Activated T-helper 2 cell treated with anti-CD3 and anti-CD28 coated beads, Interferon-gamma antibody, Interleukin-2, Interleukin-4, amounts not matched to agents 10 μg/mL and 5 μg/mL and 100 μg/mL, durations not matched to agents 14 hours and 24 hours and 36 hours (primary cell): ENCODE data around the gene PTPRE. TPM values are rescaled to one million over a fixed set of nuclear protein-coding genes. Genes with fewer than 3 reads are reported as not detected.
A peak's percentile ranks its signal among the peaks of the same experiment; 100 is the strongest.

Source experiments
- DNase-seq: peaks from one replicate; pipeline ENCODE4 v3.0.0; 2021; ENCODE audit warnings: low spot score
- H3K27ac Mint-ChIP-seq: one replicate; pipeline ENCODE4 v1.8.0; 2021; ENCODE audit warnings: mixed read lengths
- H3K27me3 Mint-ChIP-seq: one replicate; pipeline ENCODE4 v1.8.0; 2021; ENCODE audit warnings: low read depth, mixed read lengths
- H3K36me3 Mint-ChIP-seq: one replicate; pipeline ENCODE4 v1.8.0; 2021; ENCODE audit warnings: low read depth, mixed read lengths
- H3K4me1 Mint-ChIP-seq: one replicate; pipeline ENCODE4 v1.8.0; 2021; ENCODE audit warnings: low read depth, mixed read lengths
- H3K4me3 Mint-ChIP-seq: one replicate; pipeline ENCODE4 v1.8.0; 2021; ENCODE audit warnings: low read depth, mild to moderate bottlenecking, moderate library complexity, mixed read lengths
- H3K9me3 Mint-ChIP-seq: one replicate; pipeline ENCODE4 v1.8.0; 2021; ENCODE audit warnings: mixed read lengths
- intact Hi-C: fragments of 100-400 bp; cut with micrococcal nuclease; formaldehyde crosslinking; loops from one replicate; pipeline ENCODE4 v1.15.1; 2023
- total RNA-seq: library from RNA; stranded (reverse); gene quantifications from 2 replicates; pipeline ENCODE4 v1.2.3, GENCODE V29; 2022

Gene PTPRE
- total RNA-seq, 1 donor from 2014 or later: 16.8 TPM

DNA sequence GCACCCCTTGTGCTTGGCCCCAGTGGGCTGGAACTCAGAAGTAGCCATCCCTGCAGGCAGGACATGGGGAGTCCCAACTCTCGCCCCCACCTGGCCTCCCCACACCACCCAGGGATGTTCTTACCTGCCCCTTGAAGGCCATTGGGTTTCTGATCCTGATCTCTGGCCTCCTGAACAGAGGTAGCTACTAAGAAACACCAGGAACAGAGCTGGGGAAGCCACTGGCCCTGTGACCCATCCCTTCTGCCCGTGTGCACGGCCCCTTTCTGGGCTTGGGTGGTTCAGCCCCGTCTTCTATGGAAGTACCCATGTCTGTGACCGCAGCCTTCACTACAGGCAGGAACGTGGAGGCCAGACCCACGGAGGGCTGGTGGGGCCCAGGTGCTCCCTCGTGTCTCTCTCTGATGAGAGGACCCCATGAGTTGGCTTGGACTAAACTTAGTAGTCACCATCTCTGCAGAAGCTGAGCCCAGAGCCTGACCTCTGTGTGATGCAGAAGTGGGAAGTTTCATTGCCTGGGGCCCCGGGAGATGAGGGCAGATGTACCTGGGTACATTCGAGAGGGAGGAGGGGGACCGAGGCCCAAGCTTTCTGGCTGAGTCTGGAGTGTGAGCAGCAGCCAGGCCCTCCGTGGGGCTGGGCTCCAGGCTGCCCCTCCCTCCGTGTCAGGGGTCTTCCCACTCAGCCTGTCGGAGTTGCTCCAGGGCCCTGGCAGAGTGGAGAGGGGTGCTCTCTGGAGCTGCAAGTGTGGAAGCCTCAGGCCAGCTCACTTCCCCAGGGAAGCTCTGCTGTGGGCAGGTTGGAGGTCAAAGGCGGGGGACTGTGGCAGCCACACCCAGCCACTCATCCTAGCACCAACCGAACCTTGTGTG, 138.3 kb downstream of the PTPRE start:
- no peaks in the 10 kb centered on the region for H3K9me3 Mint-ChIP-seq
- H3K4me1 Mint-ChIP-seq: peaks cover 36% of the 10 kb centered on the region
- H3K27me3 Mint-ChIP-seq: no peaks in the 10 kb centered on the region
- no peak for DNase-seq
- intact Hi-C loops: loop anchor here (5.0 kb wide), 1 partner anchor 82 kb away; the partner anchor contains the start of gene MKI67
- H3K4me3 Mint-ChIP-seq: no peak overlapping the region
- H3K27ac Mint-ChIP-seq: no peak overlapping the region
- peaks cover 14% of the 10 kb centered on the region for H3K36me3 Mint-ChIP-seq

DNA sequence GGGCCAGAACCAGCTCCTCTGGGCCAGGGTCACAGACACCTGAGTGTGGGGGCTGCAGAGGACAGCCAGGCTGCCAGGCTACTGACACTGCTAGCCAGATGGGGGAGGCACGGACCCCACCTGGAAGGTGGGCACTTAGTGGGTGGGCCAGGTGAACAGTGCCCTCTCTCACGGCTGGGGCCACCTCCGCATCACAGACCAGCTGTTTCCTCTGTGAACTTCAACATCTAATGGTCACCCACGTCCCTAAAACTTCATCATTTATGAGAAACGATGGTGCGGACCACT, 138.9 kb downstream of the PTPRE start:
- peak overlapping the region; percentile 42 for H3K27ac Mint-ChIP-seq
- no peaks in the 10 kb centered on the region for H3K27me3 Mint-ChIP-seq
- H3K36me3 Mint-ChIP-seq: peaks cover 20% of the 10 kb centered on the region
- peaks cover 41% of the 10 kb centered on the region for H3K4me1 Mint-ChIP-seq
- intact Hi-C loops: loop anchor here (2.0 to 5.0 kb wide), 2 partner anchors 55 to 82 kb away; partner anchors contain the start of gene MKI67
- no peak for DNase-seq
- H3K9me3 Mint-ChIP-seq: no peaks in the 10 kb centered on the region
- H3K4me3 Mint-ChIP-seq: no peak overlapping the region

DNA sequence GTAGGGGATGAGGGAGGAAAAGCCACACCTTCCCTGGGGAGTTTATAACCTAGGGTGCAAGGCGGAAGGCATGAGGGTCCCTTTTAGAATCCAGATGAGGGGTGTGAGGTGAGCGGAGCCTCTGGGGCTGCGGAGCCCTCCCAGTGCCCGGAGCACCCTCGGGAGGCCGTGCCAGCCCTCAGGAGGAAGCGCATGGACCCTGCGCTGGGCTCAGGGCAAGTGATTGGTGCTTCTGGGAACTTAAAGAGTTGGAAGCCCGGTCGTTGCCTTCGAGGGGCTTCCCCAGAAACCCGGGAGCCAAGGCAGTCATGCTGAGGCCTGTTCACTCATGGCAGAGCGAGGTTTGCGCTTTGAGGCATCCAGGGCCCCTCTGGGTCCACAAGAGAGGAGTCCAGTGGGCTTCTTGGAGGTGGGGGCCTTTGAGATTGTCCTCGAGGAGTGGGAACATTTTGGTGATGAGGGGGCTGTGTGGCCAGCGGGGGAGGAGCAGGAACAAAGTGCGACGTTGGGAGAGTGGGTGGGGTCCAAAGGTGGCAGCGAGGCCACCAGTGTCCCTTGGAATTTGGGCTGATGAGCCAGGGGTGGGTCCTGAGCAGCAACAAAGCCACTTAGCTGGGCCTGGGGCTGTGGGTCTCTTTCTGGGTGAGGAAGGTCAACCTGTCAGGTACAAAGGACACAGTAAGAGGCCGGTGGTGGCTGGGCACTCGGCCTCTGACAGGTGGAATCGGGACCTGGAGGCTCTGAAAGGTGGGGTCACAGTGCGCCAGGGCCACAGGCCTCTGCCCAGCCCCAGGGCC, 139.5 kb downstream of the PTPRE start:
- intact Hi-C loops: loop anchor here (2.0 to 5.0 kb wide), 2 partner anchors 56 to 81 kb away; partner anchors contain the start of gene MKI67
- peaks cover 41% of the 10 kb centered on the region for H3K4me1 Mint-ChIP-seq
- H3K27me3 Mint-ChIP-seq: no peaks in the 10 kb centered on the region
- H3K4me3 Mint-ChIP-seq: peak overlapping the region; percentile 54
- H3K27ac Mint-ChIP-seq: peak overlapping the region; percentile 80
- no peaks in the 10 kb centered on the region for H3K9me3 Mint-ChIP-seq
- H3K36me3 Mint-ChIP-seq: peaks cover 23% of the 10 kb centered on the region
- no peak for DNase-seq

DNA sequence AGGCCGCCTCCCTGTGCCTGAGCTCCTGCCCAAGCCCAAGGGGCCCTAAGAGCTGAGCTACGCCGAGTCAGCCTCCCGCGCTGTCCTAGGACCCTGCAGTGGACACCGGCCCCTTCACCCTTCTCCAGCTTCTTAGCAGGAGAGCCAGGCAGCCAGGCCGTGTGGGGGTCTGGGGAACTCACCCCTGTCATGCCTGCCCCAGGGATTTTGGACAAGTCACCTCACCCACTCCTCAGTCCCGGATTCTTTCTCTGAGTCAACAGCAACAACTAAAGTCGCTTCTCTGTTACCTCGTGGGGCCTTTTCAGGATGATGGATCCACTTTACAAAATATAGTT, 140.0 kb downstream of the PTPRE start:
- H3K9me3 Mint-ChIP-seq: no peaks in the 10 kb centered on the region
- no peak for DNase-seq
- no peaks in the 10 kb centered on the region for H3K27me3 Mint-ChIP-seq
- intact Hi-C loops: loop anchor here (2.0 to 5.0 kb wide), 2 partner anchors 56 to 80 kb away; partner anchors contain the start of gene MKI67
- peaks cover 28% of the 10 kb centered on the region for H3K36me3 Mint-ChIP-seq
- H3K4me1 Mint-ChIP-seq: peaks cover 43% of the 10 kb centered on the region
- H3K4me3 Mint-ChIP-seq: peak overlapping the region; percentile 82
- H3K27ac Mint-ChIP-seq: peak overlapping the region; percentile 88

DNA sequence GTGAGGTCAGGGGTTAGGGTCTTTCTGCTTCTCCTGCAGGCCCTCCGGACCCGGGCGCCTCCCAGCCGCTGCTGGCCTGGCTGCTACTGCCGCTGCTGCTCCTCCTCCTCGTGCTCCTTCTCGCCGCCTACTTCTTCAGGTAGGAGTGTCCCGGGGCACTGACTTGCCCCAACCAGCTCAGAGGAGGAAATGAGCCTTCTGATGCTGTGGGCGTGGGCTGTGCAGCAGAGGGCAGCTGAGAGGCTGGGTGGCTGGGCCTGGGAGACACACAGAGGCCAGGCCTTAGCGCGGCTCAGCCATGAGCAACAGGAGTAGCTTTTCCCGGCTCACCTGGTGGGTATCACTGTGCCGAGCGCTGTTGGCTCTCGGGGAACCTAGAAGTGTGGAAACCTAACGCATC, 140.4 kb downstream of the PTPRE start:
- H3K27me3 Mint-ChIP-seq: no peaks in the 10 kb centered on the region
- peaks cover 32% of the 10 kb centered on the region for H3K36me3 Mint-ChIP-seq
- intact Hi-C loops: loop anchor here (2.0 to 5.0 kb wide), 2 partner anchors 57 to 80 kb away; partner anchors contain the start of gene MKI67
- H3K9me3 Mint-ChIP-seq: no peaks in the 10 kb centered on the region
- peaks cover 43% of the 10 kb centered on the region for H3K4me1 Mint-ChIP-seq
- H3K27ac Mint-ChIP-seq: peak overlapping the region; percentile 88
- peak overlapping the region; percentile 82 for H3K4me3 Mint-ChIP-seq
- peak; percentile 83 for DNase-seq

DNA sequence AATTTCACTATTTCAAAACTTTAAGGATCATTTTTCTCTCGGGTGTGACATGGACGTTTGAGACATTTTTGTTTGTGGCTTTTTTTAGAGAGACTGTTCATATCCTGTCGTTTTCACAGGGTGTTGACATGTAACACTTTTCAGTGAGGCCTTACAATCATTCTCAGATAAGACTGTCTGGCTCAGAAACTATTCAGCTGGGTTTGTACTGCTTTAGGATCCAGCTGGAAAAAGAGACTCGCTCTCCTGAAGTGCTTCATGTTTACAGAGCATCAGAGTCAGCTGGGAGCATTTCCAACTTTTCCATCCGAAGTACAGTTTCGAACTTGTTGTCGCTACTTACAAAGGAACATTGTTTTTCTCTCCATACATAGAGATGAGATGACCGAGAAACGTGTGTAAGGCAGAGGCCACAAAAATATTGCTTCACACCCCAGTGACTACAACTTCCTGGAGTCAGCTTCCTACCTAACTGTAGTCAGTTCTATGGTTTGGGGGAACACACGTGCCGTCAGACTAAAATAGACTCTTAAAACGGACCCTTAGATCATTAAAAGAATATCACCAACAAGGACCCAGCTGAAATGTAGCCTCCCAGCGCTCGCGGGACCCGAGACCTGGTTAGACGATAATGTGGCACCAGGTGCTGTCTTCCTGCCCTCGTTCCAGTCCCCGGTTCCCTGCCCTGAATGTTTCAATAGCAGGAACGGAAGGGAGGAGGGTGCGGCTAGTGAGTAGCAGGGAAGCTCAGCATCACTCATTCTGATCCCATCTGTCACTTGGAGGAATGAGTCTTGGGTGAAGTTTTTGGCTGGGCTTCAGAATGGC, 141.3 kb downstream of the PTPRE start:
- DNase-seq: no peak
- H3K27ac Mint-ChIP-seq: peak overlapping the region; percentile 88
- H3K9me3 Mint-ChIP-seq: no peaks in the 10 kb centered on the region
- peak overlapping the region; percentile 82 for H3K4me3 Mint-ChIP-seq
- H3K36me3 Mint-ChIP-seq: peaks cover 41% of the 10 kb centered on the region
- intact Hi-C loops: loop anchor here (1.0 to 5.0 kb wide), 4 partner anchors 16 to 79 kb away; partner anchors contain the start of gene MKI67
- peaks cover 43% of the 10 kb centered on the region for H3K4me1 Mint-ChIP-seq
- H3K27me3 Mint-ChIP-seq: no peaks in the 10 kb centered on the region

DNA sequence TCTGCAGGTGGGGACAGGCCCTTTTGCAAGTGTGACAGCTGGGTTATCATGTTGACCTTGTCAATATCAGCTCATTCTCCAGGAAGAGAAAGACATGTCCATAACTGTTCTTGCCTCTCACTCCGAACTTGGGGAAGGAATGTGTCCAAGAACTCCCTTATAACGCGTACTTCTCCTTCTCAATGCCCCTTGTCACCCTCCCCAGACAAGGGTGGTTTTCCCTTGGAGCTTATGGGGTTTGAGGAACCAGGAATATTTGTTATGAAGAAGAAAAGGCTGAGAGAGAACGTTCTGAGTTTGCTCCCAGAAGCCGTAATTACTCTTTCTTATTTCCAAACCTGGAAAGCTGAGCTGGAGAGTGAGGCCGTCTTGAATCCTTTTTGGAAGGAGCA, 141.9 kb downstream of the PTPRE start:
- Mint-ChIP-seq H3K27ac (peak overlapping the region; percentile 88), H3K4me3 (peak overlapping the region; percentile 82), H3K36me3 (peaks cover 42% of the 10 kb centered on the region), H3K27me3 (no peaks in the 10 kb centered on the region), H3K4me1 (peaks cover 43% of the 10 kb centered on the region), H3K9me3 (no peaks in the 10 kb centered on the region)
- intact Hi-C loops: loop anchor here (1.0 to 5.0 kb wide), 3 partner anchors 15 to 78 kb away; partner anchors contain the start of gene MKI67
- DNase-seq: no peak

DNA sequence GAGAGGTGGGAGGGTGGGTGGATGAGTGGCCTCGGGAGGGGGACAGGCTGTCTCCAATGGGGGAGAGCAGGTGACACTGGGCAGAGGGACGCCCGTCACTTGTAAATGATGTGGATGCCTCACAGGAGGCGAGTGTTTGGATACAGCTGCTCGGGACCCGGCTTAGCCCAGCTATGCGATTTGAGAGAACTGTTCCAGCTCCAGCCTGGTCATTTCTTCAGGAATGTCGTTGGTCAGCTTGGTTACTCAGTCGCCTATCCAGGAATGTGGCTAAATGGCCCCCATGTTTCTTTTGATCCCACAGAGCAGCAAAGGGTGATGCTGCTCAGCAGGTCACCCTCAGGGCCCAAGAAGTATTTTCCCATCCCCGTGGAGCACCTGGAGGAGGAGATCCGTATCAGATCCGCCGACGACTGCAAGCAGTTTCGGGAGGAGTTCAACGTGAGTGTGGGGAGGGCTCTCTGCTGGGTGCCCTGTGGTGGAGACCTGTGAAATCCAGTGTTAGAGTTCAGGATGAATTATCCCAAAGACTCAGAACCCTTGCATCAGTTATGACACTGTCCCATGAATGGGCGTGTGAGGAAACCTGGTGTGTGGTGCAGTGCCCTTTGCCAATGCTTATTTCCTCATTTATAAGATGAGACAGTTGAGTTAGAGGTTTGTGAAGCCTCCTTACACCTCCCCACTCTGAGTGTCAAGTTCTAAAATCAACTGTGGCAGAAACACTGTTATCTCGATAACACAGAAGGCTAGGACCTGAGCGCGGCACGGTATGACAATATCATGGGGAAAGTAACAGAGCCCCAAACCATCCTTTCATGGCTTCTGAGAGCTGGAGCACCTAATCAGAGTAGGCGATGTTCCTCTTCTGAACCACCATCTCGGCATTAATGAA, 142.6 kb downstream of the PTPRE start:
- H3K27me3 Mint-ChIP-seq: no peaks in the 10 kb centered on the region
- no peak overlapping the region for H3K27ac Mint-ChIP-seq
- no peak for DNase-seq
- peaks cover 45% of the 10 kb centered on the region for H3K36me3 Mint-ChIP-seq
- H3K4me3 Mint-ChIP-seq: peak overlapping the region; percentile 82
- no peaks in the 10 kb centered on the region for H3K9me3 Mint-ChIP-seq
- intact Hi-C loops: loop anchor here (5.0 kb wide), 1 partner anchor 78 kb away; the partner anchor contains the start of gene MKI67
- H3K4me1 Mint-ChIP-seq: peaks cover 43% of the 10 kb centered on the region

DNA sequence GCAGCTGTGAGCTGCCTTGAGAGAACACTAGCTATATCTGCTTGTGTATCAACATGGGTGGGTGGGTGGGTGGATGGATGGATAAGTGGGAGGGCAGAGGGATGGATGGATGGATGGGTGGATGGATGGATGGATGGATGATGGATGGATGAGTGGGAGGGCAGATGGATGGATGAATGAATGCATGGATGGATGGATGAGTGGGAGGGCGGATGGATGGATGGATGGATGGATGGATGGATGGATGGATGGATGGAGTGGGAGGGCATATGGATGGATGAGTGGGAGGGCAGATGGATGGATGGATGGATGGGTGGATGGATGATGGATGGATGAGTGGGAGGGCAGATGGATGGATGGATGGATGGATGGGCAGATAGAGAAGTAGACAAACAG, 143.2 kb downstream of the PTPRE start:
- intact Hi-C loops: no loop called here
- DNase-seq: no peak
- H3K4me3 Mint-ChIP-seq: no peak overlapping the region
- H3K27ac Mint-ChIP-seq: no peak overlapping the region
- peaks cover 43% of the 10 kb centered on the region for H3K4me1 Mint-ChIP-seq
- H3K36me3 Mint-ChIP-seq: peaks cover 50% of the 10 kb centered on the region
- H3K27me3 Mint-ChIP-seq: no peaks in the 10 kb centered on the region
- no peaks in the 10 kb centered on the region for H3K9me3 Mint-ChIP-seq

DNA sequence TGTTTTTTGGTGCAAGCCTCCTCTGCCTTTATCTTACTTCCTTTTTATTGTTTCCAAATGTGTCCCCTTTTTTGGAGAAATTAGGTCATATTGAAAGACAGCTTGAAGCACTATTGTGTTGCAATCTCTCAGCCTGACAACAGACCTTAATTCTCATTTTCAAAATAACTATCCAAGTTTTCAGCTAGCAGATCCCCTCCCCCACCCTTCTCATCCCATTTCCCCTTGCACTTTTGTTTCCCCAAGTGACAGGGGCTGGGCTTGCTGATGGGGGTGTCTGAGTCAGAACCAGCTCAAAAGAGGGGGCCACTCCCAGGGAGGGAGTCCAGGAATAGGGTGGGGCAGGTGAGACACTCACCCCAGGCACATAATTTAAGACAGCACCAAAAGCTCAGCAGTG, 144.0 kb downstream of the PTPRE start:
- no peak for DNase-seq
- Mint-ChIP-seq H3K4me3 (no peak overlapping the region), H3K36me3 (peaks cover 58% of the 10 kb centered on the region), H3K9me3 (no peaks in the 10 kb centered on the region), H3K27ac (no peak overlapping the region), H3K27me3 (no peaks in the 10 kb centered on the region), H3K4me1 (peaks cover 41% of the 10 kb centered on the region)
- intact Hi-C loops: no loop called here

DNA sequence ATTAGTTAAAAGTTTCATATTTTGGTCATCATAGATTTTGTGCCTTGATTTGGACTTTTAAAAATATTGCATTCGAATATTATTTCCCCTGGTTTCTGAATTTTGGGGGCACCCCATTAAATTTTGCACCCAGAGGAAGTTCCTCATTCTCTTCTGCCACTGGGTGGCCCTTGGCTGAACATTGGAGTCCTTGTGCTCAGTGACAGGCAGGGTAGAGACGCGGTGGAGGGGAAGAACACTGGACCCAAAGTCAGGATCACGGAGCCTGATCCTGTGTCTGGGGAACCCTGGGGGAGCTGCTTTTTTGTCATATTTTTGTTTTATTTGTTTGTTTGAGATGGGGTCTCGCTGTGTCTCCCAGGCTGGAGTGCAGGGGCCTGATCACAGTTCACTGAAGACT, 144.6 kb downstream of the PTPRE start:
- Mint-ChIP-seq H3K27ac (no peak overlapping the region), H3K4me3 (no peak overlapping the region), H3K27me3 (no peaks in the 10 kb centered on the region), H3K9me3 (no peaks in the 10 kb centered on the region), H3K4me1 (peaks cover 37% of the 10 kb centered on the region), H3K36me3 (peaks cover 64% of the 10 kb centered on the region)
- DNase-seq: no peak
- intact Hi-C loops: no loop called here
